SK-N-SH treated with all-trans-retinoic acid at 6 μM for 48 hours (cell line): ENCODE results near the gene SLC7A6OS.

Experiments used
- ATAC-seq: fragments of 200-7000 bp; cut with Tn5 transposase; 3 replicates; pipeline ENCODE4 v1.9.1; 2020; ENCODE audit warnings: mild to moderate bottlenecking, moderate library complexity
- ARNTL ChIP-seq: fragments of 450-650 bp; formaldehyde crosslinking; IDR thresholded peaks from 2 replicates; pipeline ENCODE4 v1.5.0; 2020; ENCODE audit warnings: low read depth, mild to moderate bottlenecking, moderate library complexity, borderline replicate concordance
- BACH2 ChIP-seq: fragments of 250-450 bp; sonication (Bioruptor Pico); IDR thresholded peaks from 2 replicates; pipeline ENCODE4 v1.9.0; 2021; ENCODE audit warnings: mild to moderate bottlenecking, borderline replicate concordance
- CREB5 ChIP-seq: fragments of 250-450 bp; sonication (Bioruptor Pico); IDR thresholded peaks from 2 replicates; pipeline ENCODE4 v1.5.1; 2020; ENCODE audit warnings: low read depth, mild to moderate bottlenecking, moderate library complexity
- CSDC2 ChIP-seq: fragments of 250-450 bp; sonication (Bioruptor Pico); IDR thresholded peaks from 2 replicates; pipeline ENCODE4 v1.5.0; 2020; ENCODE audit warnings: mild to moderate bottlenecking, moderate library complexity
- CSRNP3 ChIP-seq: fragments of 250-450 bp; sonication (Bioruptor Pico); IDR thresholded peaks from 2 replicates; pipeline ENCODE4 v1.5.1; 2021; ENCODE audit warnings: mild to moderate bottlenecking, moderate library complexity
- ESRRG ChIP-seq: fragments of 250-450 bp; sonication (Bioruptor Pico); IDR thresholded peaks from 2 replicates; pipeline ENCODE4 v1.6.1; 2021; ENCODE audit warnings: mild to moderate bottlenecking
- GLIS3 ChIP-seq: fragments of 250-450 bp; sonication (Bioruptor Pico); IDR thresholded peaks from 2 replicates; pipeline ENCODE4 v1.5.0; 2020; ENCODE audit warnings: mild to moderate bottlenecking, moderate library complexity
- ISL1 ChIP-seq: fragments of 250-450 bp; sonication (Bioruptor Pico); IDR thresholded peaks from 2 replicates; pipeline ENCODE4 v2.1.2; 2022; ENCODE audit warnings: mild to moderate bottlenecking, moderate library complexity
- OSR1 ChIP-seq: fragments of 250-450 bp; sonication (Bioruptor Pico); IDR thresholded peaks from 2 replicates; pipeline ENCODE4 v1.8.0; 2022; ENCODE audit warnings: moderate library complexity, mild to moderate bottlenecking, inconsistent platforms
- POU6F1 ChIP-seq: fragments of 250-450 bp; sonication (Bioruptor Pico); IDR thresholded peaks from 2 replicates; pipeline ENCODE4 v1.8.0; 2021; ENCODE audit warnings: low read depth, mild to moderate bottlenecking, moderate library complexity, borderline replicate concordance
- PPARA ChIP-seq: fragments of 250-450 bp; sonication (Bioruptor Pico); IDR thresholded peaks from 2 replicates; pipeline ENCODE4 v1.5.0; 2020; ENCODE audit warnings: mild to moderate bottlenecking, borderline replicate concordance
- RARB ChIP-seq: fragments of 250-450 bp; sonication (Bioruptor Pico); IDR thresholded peaks from 2 replicates; pipeline ENCODE4 v1.8.0; 2021; ENCODE audit warnings: mild to moderate bottlenecking, moderate library complexity
- SNAI2 ChIP-seq: fragments of 250-450 bp; sonication (Bioruptor Pico); IDR thresholded peaks from 2 replicates; pipeline ENCODE4 v1.5.0; 2020; ENCODE audit warnings: mild to moderate bottlenecking, moderate library complexity
- TCF4 ChIP-seq: fragments of 250-450 bp; sonication (Bioruptor Pico); IDR thresholded peaks from 2 replicates; pipeline ENCODE4 v1.8.0; 2021; ENCODE audit warnings: mild to moderate bottlenecking, moderate library complexity, borderline replicate concordance
- TOX ChIP-seq: fragments of 250-450 bp; sonication (Bioruptor Pico); IDR thresholded peaks from 2 replicates; pipeline ENCODE4 v1.8.0; 2021; ENCODE audit warnings: mild to moderate bottlenecking, moderate library complexity, borderline replicate concordance
- TSHZ2 ChIP-seq: fragments of 250-450 bp; sonication (Bioruptor Pico); IDR thresholded peaks from 2 replicates; pipeline ENCODE4 v1.5.0; 2020; ENCODE audit warnings: mild to moderate bottlenecking, moderate library complexity
- ZC3H10 ChIP-seq: fragments of 250-450 bp; sonication (Bioruptor Pico); IDR thresholded peaks from 2 replicates; pipeline ENCODE4 v1.5.1; 2021; ENCODE audit warnings: mild to moderate bottlenecking, moderate library complexity
- ZFP30 ChIP-seq: fragments of 450-650 bp; formaldehyde crosslinking; IDR thresholded peaks from 2 replicates; pipeline ENCODE4 v1.5.0; 2022; ENCODE audit warnings: mild to moderate bottlenecking, moderate library complexity
- ZNF565 ChIP-seq: fragments of 450-650 bp; formaldehyde crosslinking; conservative IDR thresholded peaks from 2 replicates; pipeline ENCODE4 v1.5.0; 2020; ENCODE audit warnings: low read depth, mild to moderate bottlenecking, moderate library complexity
- ZNF70 ChIP-seq: fragments of 450-650 bp; formaldehyde crosslinking; IDR thresholded peaks from 2 replicates; pipeline ENCODE4 v1.5.0; 2020; ENCODE audit warnings: mild to moderate bottlenecking, moderate library complexity
- ZNF8 ChIP-seq: fragments of 450-650 bp; formaldehyde crosslinking; IDR thresholded peaks from 2 replicates; pipeline ENCODE4 v1.5.0; 2020; ENCODE audit warnings: mild to moderate bottlenecking, moderate library complexity

The SLC7A6OS gene

GRCh38 chr16:68287276-68288251, 23.2 kb downstream of the SLC7A6OS start:
- TF ChIP-seq ARNTL (CRISPR knock-in tag) (no peak), POU6F1 (no peak), TCF4 (no peak), ZFP30 (CRISPR knock-in tag) (no peak), ZNF70 (CRISPR knock-in tag) (no peak), PPARA (CRISPR knock-in tag) (no peak), OSR1 (CRISPR knock-in tag) (no peak), CSDC2 (no peak)
- ATAC-seq, result peak; percentile 54

GRCh38 chr16:68286153-68287074, 24.3 kb downstream of the SLC7A6OS start:
- ATAC-seq, result no peak

More at GRCh38 chr16:68286153-68287074, 24.3 kb downstream of the SLC7A6OS start:
- TF ChIP-seq ZNF8 (CRISPR knock-in tag) (no peak), CSDC2 (no peak), CREB5 (no peak), BACH2 (CRISPR knock-in tag) (no peak), ARNTL (CRISPR knock-in tag) (no peak), PPARA (CRISPR knock-in tag) (no peak), ESRRG (CRISPR knock-in tag) (no peak), TOX (CRISPR knock-in tag) (no peak), CSRNP3 (CRISPR knock-in tag) (no peak), POU6F1 (no peak), TSHZ2 (CRISPR knock-in tag) (no peak), SNAI2 (CRISPR knock-in tag) (no peak), GLIS3 (CRISPR knock-in tag) (no peak), ISL1 (CRISPR knock-in tag) (no peak), ZC3H10 (no peak), RARB (CRISPR knock-in tag) (no peak), ZNF565 (CRISPR knock-in tag) (no peak), OSR1 (CRISPR knock-in tag) (no peak)
